PFSK-1 (cell line): Measurements from ENCODE around the gene TIAM2.

Experiments used
- FOXP2 ChIP-seq: optimal IDR thresholded peaks from 2 replicates; pipeline ENCODE3; 2011; ENCODE audit warnings: borderline replicate concordance, control low read depth, inconsistent platforms; ENCODE audit not compliant: insufficient read depth; ENCODE audit errors: extremely low read length, extremely low read depth
- POLR2AphosphoS5 ChIP-seq: IDR thresholded peaks from 2 replicates; pipeline ENCODE4 v1.6.1; 2012; ENCODE audit warnings: low read depth, mild to moderate bottlenecking, control low read depth, low read length, moderate library complexity
- SIN3A ChIP-seq: IDR thresholded peaks from 2 replicates; pipeline ENCODE4 v1.6.1; 2012; ENCODE audit warnings: mild to moderate bottlenecking, low read length, moderate library complexity, borderline replicate concordance; ENCODE audit not compliant: insufficient read depth
- TAF1 ChIP-seq: IDR thresholded peaks from 2 replicates; pipeline ENCODE4 v1.6.1; 2012; ENCODE audit warnings: low read length, control low read depth, borderline replicate concordance; ENCODE audit not compliant: insufficient read depth
- TF ChIP-seq, protein P1 (sequence below), 2 experiments: IDR thresholded peaks; 2 replicates each; pipeline versions ENCODE4 v1.6.1 to v1.8.0; 2011 to 2012; ENCODE audit warnings: low read depth in 2 of 2, low read length in 2 of 2, control low read depth in 1 of 2, inconsistent platforms in 1 of 2, mild to moderate bottlenecking in 1 of 2, moderate library complexity in 1 of 2; ENCODE audit not compliant: insufficient read depth in 1 of 2

Gene TIAM2

GRCh38 chr6:155162682-155163081 lies 167.6 kb downstream of the TIAM2 start:
- TF ChIP-seq FOXP2 (no peak), POLR2AphosphoS5 (no peak), TAF1 (no peak)
- TF ChIP-seq, protein P1, sequence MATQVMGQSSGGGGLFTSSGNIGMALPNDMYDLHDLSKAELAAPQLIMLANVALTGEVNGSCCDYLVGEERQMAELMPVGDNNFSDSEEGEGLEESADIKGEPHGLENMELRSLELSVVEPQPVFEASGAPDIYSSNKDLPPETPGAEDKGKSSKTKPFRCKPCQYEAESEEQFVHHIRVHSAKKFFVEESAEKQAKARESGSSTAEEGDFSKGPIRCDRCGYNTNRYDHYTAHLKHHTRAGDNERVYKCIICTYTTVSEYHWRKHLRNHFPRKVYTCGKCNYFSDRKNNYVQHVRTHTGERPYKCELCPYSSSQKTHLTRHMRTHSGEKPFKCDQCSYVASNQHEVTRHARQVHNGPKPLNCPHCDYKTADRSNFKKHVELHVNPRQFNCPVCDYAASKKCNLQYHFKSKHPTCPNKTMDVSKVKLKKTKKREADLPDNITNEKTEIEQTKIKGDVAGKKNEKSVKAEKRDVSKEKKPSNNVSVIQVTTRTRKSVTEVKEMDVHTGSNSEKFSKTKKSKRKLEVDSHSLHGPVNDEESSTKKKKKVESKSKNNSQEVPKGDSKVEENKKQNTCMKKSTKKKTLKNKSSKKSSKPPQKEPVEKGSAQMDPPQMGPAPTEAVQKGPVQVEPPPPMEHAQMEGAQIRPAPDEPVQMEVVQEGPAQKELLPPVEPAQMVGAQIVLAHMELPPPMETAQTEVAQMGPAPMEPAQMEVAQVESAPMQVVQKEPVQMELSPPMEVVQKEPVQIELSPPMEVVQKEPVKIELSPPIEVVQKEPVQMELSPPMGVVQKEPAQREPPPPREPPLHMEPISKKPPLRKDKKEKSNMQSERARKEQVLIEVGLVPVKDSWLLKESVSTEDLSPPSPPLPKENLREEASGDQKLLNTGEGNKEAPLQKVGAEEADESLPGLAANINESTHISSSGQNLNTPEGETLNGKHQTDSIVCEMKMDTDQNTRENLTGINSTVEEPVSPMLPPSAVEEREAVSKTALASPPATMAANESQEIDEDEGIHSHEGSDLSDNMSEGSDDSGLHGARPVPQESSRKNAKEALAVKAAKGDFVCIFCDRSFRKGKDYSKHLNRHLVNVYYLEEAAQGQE (IDR thresholded peaks at IDR 0.05; ENCODE audit: insufficient read depth in 1 of 2, low read depth in 2 of 2, low read length in 2 of 2) = no peak

DNA sequence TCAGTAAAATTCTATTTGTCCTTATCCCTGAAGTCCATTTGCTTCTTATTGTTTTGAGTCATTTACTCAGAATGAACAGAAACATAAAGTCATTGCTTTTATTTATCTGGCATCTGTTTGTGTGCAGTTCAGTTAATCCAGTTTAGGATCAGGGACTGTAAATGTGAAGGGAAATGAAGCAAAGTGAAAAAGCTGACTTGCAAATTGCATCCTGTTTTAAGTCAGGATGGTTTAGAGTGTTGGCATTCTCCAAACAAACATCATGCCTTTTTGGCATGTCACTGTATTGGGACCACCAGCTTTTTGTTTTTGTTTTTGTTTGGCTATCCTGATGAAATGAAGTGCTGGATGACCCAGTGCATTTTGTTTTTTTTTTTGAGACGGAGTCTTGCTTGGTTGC lies 168.5 kb downstream of the TIAM2 start:
- no peak for TF ChIP-seq FOXP2
- TF ChIP-seq POLR2AphosphoS5 = no peak
- no peak for TF ChIP-seq SIN3A
- TF ChIP-seq TAF1 = no peak

DNA sequence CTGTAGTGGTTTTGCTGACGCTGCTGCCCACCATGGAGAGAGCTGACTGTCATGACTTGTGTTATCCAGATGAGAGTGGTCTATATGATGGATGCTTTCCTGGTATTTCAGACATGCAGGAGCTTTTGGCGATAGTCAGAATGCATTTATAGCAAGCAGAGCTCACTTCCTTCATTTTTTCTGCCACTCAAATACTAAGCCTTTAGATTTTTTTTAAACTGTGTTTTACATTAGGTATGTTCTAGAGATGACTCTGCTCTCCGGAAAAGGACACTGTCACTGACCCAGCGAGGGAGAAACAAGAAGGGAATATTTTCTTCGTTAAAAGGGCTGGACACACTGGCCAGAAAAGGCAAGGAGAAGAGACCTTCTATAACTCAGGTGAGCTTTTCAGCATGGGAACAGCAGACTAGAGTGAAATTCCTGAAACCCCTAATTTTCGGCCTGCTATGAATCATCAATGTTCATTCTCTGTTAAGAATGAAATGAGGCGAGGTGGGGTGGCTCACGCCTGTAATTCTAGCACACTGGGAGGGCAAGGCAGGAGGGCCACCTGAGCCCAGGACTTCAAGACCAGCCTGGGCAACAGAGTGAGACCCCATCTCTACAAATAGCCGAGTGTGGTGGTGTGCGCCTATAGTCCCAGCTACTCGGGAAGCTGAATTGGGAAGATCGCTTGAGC lies 170.1 kb downstream of the TIAM2 start:
- no peak for TF ChIP-seq SIN3A
- TF ChIP-seq TAF1 = no peak
- TF ChIP-seq, protein P1 (IDR thresholded peaks at IDR 0.05; ENCODE audit: insufficient read depth in 1 of 2, low read depth in 2 of 2, low read length in 2 of 2) = no peak
- TF ChIP-seq POLR2AphosphoS5 = no peak

DNA sequence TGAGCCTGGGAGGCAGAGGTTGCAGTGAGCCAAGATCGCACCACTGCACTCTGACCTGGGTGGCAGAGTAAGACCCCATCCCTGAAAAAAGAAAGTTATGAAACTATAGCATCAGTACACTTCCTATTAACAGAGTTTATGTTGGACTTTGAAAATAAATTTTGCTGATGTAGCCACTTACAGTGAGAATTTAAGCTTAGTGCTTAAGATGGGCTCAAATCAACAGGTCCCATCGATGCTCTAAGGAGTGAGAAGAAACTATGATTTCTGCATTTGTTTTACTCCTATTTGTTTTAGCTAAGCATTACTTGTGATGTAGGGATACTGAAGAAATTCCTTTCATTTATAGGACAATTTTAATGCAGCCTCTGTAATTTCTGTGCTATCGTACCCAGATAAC lies 175.4 kb downstream of the TIAM2 start:
- TF ChIP-seq SIN3A = no peak
- TF ChIP-seq, protein P1 (IDR thresholded peaks at IDR 0.05; ENCODE audit: insufficient read depth in 1 of 2, low read depth in 2 of 2, low read length in 2 of 2) = no peak
- TF ChIP-seq POLR2AphosphoS5 = no peak
- TF ChIP-seq FOXP2 = no peak
- TF ChIP-seq TAF1 = no peak

DNA sequence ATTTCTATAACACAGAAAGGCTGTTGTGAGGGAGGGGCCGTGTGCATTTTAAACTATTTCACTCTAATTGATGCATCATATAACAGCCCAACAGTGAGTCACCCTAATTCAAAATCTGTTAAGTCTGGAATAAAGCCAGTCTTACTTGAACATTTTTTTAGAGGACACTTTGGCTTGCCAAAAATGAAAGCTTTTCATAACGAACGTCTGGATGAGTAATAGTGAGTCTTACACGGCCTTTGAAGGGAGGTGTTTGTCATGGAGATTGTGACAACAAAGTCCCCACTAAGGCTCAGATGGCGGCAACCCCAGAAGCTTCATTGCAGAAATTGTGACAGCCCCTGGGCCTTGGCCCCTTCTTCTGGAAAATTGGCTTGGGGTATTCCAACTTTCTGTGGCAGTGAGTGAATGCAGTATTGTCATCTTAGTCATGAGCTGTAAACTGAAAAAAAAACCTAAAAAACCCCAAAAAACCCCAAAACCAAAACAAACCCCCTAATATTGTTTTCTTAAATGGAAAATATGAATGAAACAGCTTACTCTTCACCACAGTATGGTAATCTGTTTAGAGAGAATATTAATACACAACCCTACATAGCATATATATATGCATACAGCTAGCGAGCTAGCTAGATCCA lies 176.1 kb downstream of the TIAM2 start:
- TF ChIP-seq, protein P1 (IDR thresholded peaks at IDR 0.05; ENCODE audit: insufficient read depth in 1 of 2, low read depth in 2 of 2, low read length in 2 of 2) = 0 out of 4 replicates have a peak, but pooled peaks of 1 of the 2 experiments have one; percentile 25
- TF ChIP-seq SIN3A (0 out of 2 replicates have a peak, but pooled peaks have one; percentile 64), POLR2AphosphoS5 (no peak)
